Thoracic aorta (tissue), 2 donors: ENCODE results near the gene TCP11. TPM values are rescaled to one million over a fixed set of nuclear protein-coding genes. Genes with fewer than 3 reads are reported as not detected.

Experiments
- ATAC-seq: fragments of 150-250 bp; one replicate; pipeline ENCODE4 v1.8.0; 2017; ENCODE audit warnings: low read depth; ENCODE audit not compliant: insufficient number of reproducible peaks, low FRiP score
- DNase-seq: peaks from one replicate; pipeline ENCODE4 v3.0.0-alpha.2; 2020; ENCODE audit warnings: low spot score
- H3K27ac ChIP-seq, 2 donors: fragments of 200-600 bp; sonication (generic); 1 replicate in 1 of 2; 2 replicates in 1 of 2; pipeline ENCODE4 v1.5.1; 2016; ENCODE audit warnings: mild to moderate bottlenecking in 2 of 2, moderate library complexity in 2 of 2
- H3K27me3 ChIP-seq: fragments of 200-600 bp; sonication (generic); replicated peaks from 2 replicates; pipeline ENCODE4 v1.6.0; 2016; ENCODE audit warnings: mild to moderate bottlenecking; ENCODE audit not compliant: insufficient read depth
- H3K36me3 ChIP-seq: fragments of 200-600 bp; sonication (generic); one replicate; pipeline ENCODE4 v1.5.1; 2016
- H3K4me1 ChIP-seq, 2 donors: fragments of 200-600 bp; sonication (generic); 1 replicate in 1 of 2; 2 replicates in 1 of 2; pipeline versions ENCODE4 v1.5.1 to v1.6.0; 2016; ENCODE audit warnings: low read depth in 2 of 2, mild to moderate bottlenecking in 1 of 2; ENCODE audit not compliant: control insufficient read depth in 1 of 2
- H3K4me3 ChIP-seq: fragments of 200-600 bp; sonication (generic); 2 replicates; pipeline ENCODE4 v1.5.1; 2016; ENCODE audit warnings: mild to moderate bottlenecking
- H3K9me3 ChIP-seq: fragments of 200-600 bp; sonication (generic); 2 replicates; pipeline ENCODE4 v1.5.1; 2016
- CTCF ChIP-seq: fragments of 200-600 bp; sonication (generic); IDR thresholded peaks from one replicate; pipeline ENCODE4 v1.5.1; 2019; ENCODE audit warnings: antibody characterized with exemption
- total RNA-seq, 2 donors: library from RNA; depleted of rRNA; stranded (reverse); fragments of >200 nt; gene quantifications; one replicate each; pipeline versions ENCODE4 v1.1.0 to v1.2.3, GENCODE V29; 2016

TCP11 gene
- total RNA-seq, 2 donors from 2014 or later: not detected

GRCh38 chr6:35166520-35166919, 25.4 kb upstream of the TCP11 start:
- Histone ChIP-seq H3K9me3 (no peaks in the 10 kb centered on the region), H3K4me3 (no peak overlapping the region), H3K36me3 (no peaks in the 10 kb centered on the region), H3K27me3 (no peaks in the 10 kb centered on the region), H3K4me1 (peaks cover 4 to 37% of the 10 kb centered on the region in 2 donors), H3K27ac (peak overlapping the region; percentile 32 to 44)
- DNase-seq (no peak), ATAC-seq (no peak)
- no peak for TF ChIP-seq CTCF

- H3K4me3 ChIP-seq: no peak overlapping the region
- H3K4me1 ChIP-seq: peaks cover 4 to 41% of the 10 kb centered on the region in 2 donors
- no peak for ATAC-seq
- no peaks in the 10 kb centered on the region for H3K36me3 ChIP-seq
- TF ChIP-seq CTCF: no peak
- peak overlapping the region; percentile 32 to 44 for H3K27ac ChIP-seq
- H3K9me3 ChIP-seq: no peaks in the 10 kb centered on the region
- no peak for DNase-seq
- H3K27me3 ChIP-seq: no peaks in the 10 kb centered on the region
These were observed 25.0 kb upstream of the TCP11 start for GRCh38 chr6:35166116-35166515.

DNA sequence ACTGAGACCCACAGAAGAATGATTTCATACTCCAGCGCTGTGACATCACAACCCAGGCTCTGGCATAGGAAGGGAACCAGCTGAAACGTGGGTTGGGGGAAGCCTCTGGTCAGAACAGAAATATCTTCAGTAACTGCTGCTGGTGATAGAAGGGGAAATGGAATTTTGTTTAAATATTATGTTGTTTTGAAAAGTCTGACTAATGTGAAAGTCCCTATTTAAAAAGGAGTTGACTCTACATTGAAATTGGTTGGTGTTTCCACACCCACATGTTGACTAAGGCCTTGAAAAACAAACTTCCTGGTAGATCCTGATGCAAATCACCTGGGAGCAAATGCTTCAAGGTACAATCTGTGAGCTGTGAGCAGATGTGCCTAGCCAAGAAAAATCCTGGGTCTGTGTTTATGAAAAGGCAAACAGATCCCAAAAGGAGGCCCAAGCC, 24.5 kb upstream of the TCP11 start:
- TF ChIP-seq CTCF: no peak
- no peaks in the 10 kb centered on the region for H3K27me3 ChIP-seq
- H3K9me3 ChIP-seq: no peaks in the 10 kb centered on the region
- H3K4me1 ChIP-seq: peaks cover 4 to 45% of the 10 kb centered on the region in 2 donors
- no peak for ATAC-seq
- no peak for DNase-seq
- H3K27ac ChIP-seq: peak overlapping the region; percentile 32 to 44
- no peak overlapping the region for H3K4me3 ChIP-seq
- H3K36me3 ChIP-seq: no peaks in the 10 kb centered on the region

DNA sequence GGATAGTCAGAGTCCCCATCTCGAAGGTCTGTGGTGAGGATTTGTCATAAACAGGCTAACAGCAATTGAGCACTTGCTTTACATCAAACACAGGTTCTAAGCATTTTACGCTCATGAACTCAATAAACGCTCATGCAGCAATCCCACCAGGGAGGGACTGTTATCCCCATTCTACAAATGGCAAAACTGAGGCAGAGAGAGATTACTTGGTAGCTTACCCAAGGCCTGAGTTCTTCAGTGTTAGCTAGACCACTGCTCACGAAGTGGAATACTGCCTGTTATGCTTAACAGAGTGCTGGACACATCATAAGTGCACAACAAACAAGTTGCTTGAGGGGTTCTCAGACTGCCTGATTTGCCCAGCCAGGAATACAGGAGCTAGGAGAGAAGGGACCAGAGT, 23.7 kb upstream of the TCP11 start:
- no peaks in the 10 kb centered on the region for H3K27me3 ChIP-seq
- peaks cover 4 to 47% of the 10 kb centered on the region in 2 donors for H3K4me1 ChIP-seq
- DNase-seq (no peak), ATAC-seq (no peak)
- H3K27ac ChIP-seq: no peak overlapping the region
- no peaks in the 10 kb centered on the region for H3K36me3 ChIP-seq
- no peaks in the 10 kb centered on the region for H3K9me3 ChIP-seq
- H3K4me3 ChIP-seq: no peak overlapping the region
- TF ChIP-seq CTCF: no peak

GRCh38 chr6:35164277-35164676, 23.1 kb upstream of the TCP11 start:
- TF ChIP-seq CTCF: no peak
- DNase-seq (no peak), ATAC-seq (no peak)
- Histone ChIP-seq H3K36me3 (no peaks in the 10 kb centered on the region), H3K27ac (no peak overlapping the region), H3K4me3 (no peak overlapping the region), H3K9me3 (no peaks in the 10 kb centered on the region), H3K27me3 (no peaks in the 10 kb centered on the region), H3K4me1 (peaks cover 4 to 47% of the 10 kb centered on the region in 2 donors)
